ENCODE results near the gene CFAP100.

CFAP100 gene

GRCh38 chr3:126475413-126476114 is 80.9 kb downstream of the CFAP100 start, which contains the start of gene ZXDC:
Gene ZXDC (minus strand): TSS chr3:126475891. CDS start chr3:126475865, 26 bp downstream.
- Histone ChIP-seq H3K27ac (peak within 1 kb of the TSS; percentile 87 to 88), H3K4me3 (peak within 1 kb of the TSS; percentile 82)
- TF ChIP-seq CTCF (IDR thresholded peaks at IDR 0.05) = no peak
- DNase-seq (ENCODE audit: low spot score) = peak; percentile 96

- H3K27ac ChIP-seq = peak overlapping the region; percentile 69 to 88
- peak overlapping the region; percentile 82 for H3K4me3 ChIP-seq
- peak; percentile 87 for DNase-seq (ENCODE audit: low spot score)
- no peak for TF ChIP-seq CTCF (IDR thresholded peaks at IDR 0.05)
Measured at GRCh38 chr3:126476166-126477060, 81.7 kb downstream of the CFAP100 start.

GRCh38 chr3:126477061-126477380 is 82.3 kb downstream of the CFAP100 start:
- TF ChIP-seq CTCF (IDR thresholded peaks at IDR 0.05) = no peak
- Histone ChIP-seq H3K4me3 (peak overlapping the region; percentile 82), H3K27ac (peak overlapping the region in 1 of 2 donors; percentile 88)
- no peak for DNase-seq (ENCODE audit: low spot score)

- DNase-seq (ENCODE audit: low spot score) = no peak
- H3K4me3 ChIP-seq = no peak overlapping the region
- no peak for TF ChIP-seq CTCF (IDR thresholded peaks at IDR 0.05)
- no peak overlapping the region for H3K27ac ChIP-seq
Measured at GRCh38 chr3:126478581-126479310, 84.0 kb downstream of the CFAP100 start.

- Histone ChIP-seq H3K27ac (no peak overlapping the region), H3K4me3 (no peak overlapping the region)
- no peak for TF ChIP-seq CTCF (IDR thresholded peaks at IDR 0.05)
- DNase-seq (ENCODE audit: low spot score) = no peak
Measured at GRCh38 chr3:126479642-126480041, 84.9 kb downstream of the CFAP100 start.

GRCh38 chr3:126480206-126480605 is 85.5 kb downstream of the CFAP100 start:
- DNase-seq (ENCODE audit: low spot score) = no peak
- TF ChIP-seq CTCF (IDR thresholded peaks at IDR 0.05) = no peak
- H3K4me3 ChIP-seq = no peak overlapping the region
- no peak overlapping the region for H3K27ac ChIP-seq

All from coronary artery (tissue), 2 donors.